H4 (cell line): ENCODE measurements around the gene CCNL1. TPM values are rescaled to one million over a fixed set of nuclear protein-coding genes. Genes with fewer than 3 reads are reported as not detected.
A peak's percentile ranks its signal among the peaks of the same experiment; 100 is the strongest.
"Not testable (repeated sequence)": the region's sequence is repeated elsewhere in the genome, so short reads cannot be mapped to it uniquely, and the experiment has no call there.

ENCODE experiments used
- DNase-seq: peaks from one replicate; pipeline ENCODE4 v3.0.0-alpha.2; 2015; ENCODE audit warnings: low spot score
- total RNA-seq: library from RNA; depleted of rRNA; stranded (reverse); fragments of >200 nt; shearing (Covaris generic); gene quantifications from 2 replicates; pipeline ENCODE4 v1.2.3, GENCODE V29; 2014; rRNA removed

CCNL1 gene
- 24.3 and 30.6 TPM in 2 replicates for total RNA-seq

GRCh38 chr3:157159762-157160657 is at the start of gene CCNL1:
TSS of gene CCNL1 (minus strand) at chr3:157160147. CDS start at chr3:157160094, 53 bp downstream.
- peak; percentile 97 for DNase-seq

- no peak for DNase-seq
Observed at GRCh38 chr3:157204880-157205279, 44.9 kb upstream of the CCNL1 start.

DNA sequence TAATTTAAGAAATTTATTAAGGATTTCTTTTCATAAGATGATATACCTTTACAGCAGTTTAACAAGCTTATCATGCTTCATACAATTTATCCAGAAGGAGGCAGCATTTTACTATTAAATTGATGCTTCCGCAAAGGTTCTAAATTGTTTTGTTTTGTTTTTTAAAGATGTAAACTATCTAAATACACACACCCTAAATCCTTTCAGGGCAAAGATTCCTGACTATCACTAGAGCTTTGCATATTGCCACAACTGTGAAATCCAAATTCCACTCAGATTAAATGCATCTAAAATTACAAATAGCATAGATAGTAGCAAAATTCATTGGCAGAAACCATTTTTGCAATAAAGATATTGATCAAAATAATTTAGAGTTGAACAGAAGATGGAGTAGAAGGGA is 44.5 kb upstream of the CCNL1 start:
- peak; percentile 39 for DNase-seq

GRCh38 chr3:157201648-157202278 is 41.8 kb upstream of the CCNL1 start:
- DNase-seq: peak; percentile 48

DNA sequence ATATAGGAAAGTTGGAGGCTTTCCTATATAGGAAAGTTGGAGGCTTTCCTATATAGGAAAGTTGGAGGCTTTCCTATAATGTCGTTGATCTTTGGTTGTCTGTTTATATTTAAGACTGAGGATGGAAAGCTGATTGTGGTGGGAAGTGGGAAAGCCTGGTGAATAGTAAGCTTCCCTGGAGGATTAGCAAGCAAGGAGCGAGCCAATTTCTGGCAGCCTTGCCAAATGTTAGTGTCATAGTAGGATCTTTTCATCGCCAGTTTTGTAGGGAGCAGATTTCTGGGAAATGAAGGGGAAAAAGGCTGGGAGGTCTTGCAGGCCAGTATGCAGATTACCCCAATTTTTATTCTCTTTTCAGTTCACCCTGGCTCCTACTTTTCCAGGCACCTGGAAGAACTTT is 39.9 kb upstream of the CCNL1 start:
- DNase-seq: no peak

DNA sequence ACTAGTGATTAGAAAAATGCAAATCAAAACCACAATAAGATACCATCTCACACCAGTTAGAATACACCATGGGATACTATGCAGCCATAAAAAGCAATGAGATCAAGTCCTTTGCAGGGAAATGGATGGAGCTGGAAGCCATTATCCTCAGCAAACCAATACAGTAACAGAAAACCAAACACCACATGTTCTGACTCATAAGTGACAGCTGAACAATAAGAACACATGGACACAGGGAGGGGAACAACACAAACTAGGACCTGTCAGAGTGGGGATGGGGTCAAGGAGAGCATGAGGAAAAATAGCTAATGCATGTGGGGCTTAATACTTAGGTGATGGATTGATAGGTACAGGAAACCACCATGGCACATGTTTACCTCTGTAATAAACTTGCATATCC is 36.0 kb upstream of the CCNL1 start:
- DNase-seq: no peak

- not testable (repeated sequence) for DNase-seq
Observed at GRCh38 chr3:157191149-157191548, 31.2 kb upstream of the CCNL1 start.

- no peak for DNase-seq
Observed at GRCh38 chr3:157190380-157190872, 30.5 kb upstream of the CCNL1 start.

- DNase-seq: no peak
Observed at GRCh38 chr3:157188391-157188790, 28.4 kb upstream of the CCNL1 start.

DNA sequence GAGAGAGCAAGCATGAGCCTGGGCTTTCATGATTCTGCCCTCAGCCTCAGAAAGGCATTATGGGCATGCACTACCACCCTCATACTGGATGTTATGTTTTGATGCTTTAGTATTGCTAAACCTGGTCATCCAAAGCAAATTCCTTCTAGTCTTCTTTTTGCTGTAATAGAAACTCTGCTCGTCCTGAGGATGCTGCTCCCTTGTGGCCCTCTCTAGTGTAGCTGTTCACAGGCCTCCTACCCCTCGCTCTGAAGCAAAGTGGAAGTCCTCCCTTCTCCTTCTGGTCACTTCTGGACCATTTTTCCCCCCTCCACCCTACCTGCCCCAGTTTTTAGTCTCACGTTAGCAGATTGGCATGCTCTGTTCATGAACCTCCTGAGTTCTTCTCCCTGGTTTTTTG is 22.9 kb upstream of the CCNL1 start:
- no peak for DNase-seq

GRCh38 chr3:157180262-157180661 is 20.3 kb upstream of the CCNL1 start:
- no peak for DNase-seq

DNA sequence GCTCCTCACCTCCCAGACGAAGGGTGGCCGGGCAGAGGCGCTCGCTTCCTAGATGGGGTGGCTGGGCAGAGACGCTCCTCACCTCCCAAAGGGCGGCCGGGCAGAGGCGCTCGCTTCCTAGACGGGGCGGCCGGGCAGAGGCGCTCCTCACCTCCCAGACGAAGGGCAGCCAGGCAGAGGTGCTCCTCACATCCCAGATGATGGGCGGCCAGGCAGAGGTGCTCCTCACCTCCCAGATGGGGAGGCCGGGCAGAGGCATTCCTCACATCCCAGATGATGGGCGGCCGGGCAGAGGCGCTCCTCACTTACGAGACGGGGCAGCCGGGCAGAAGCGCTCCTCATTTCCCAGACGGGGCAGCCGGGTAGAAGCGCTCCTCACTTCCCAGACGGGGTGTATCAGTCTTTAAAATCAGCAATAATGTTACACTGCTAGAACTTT is 19.4 kb upstream of the CCNL1 start:
- DNase-seq: no peak

- not testable (repeated sequence) for DNase-seq
Observed at GRCh38 chr3:157178503-157179364, 18.8 kb upstream of the CCNL1 start.

DNA sequence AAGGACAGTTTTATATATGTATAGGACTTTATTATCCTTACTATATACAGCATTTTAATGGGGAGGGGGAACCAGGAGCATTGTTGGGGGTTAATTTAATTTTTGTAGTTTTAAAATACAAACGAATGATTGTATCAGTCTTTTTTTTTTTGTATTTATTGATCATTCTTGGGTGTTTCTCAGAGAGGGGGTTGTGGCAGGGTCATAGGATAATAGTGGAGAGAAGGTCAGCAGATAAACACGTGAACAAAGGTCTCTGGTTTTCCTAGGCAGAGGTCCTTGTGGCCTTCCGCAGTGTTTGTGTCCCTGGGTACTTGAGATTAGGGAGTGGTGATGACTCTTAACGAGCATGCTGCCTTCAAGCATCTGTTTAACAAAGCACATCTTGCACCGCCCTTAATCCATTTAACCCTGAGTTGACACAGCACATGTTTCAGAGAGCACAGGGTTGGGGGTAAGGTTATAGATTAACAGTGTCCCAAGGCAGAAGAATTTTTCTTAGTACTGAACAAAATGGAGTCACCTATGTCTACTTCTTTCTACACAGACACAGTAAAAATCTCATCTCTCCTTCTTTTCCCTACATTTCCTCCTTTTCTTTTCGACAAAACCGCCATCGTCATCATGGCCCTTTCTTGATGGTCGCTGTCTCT is 18.0 kb upstream of the CCNL1 start:
- DNase-seq: not testable (repeated sequence)

GRCh38 chr3:157176934-157177333 is 17.0 kb upstream of the CCNL1 start:
- DNase-seq: no peak

DNA sequence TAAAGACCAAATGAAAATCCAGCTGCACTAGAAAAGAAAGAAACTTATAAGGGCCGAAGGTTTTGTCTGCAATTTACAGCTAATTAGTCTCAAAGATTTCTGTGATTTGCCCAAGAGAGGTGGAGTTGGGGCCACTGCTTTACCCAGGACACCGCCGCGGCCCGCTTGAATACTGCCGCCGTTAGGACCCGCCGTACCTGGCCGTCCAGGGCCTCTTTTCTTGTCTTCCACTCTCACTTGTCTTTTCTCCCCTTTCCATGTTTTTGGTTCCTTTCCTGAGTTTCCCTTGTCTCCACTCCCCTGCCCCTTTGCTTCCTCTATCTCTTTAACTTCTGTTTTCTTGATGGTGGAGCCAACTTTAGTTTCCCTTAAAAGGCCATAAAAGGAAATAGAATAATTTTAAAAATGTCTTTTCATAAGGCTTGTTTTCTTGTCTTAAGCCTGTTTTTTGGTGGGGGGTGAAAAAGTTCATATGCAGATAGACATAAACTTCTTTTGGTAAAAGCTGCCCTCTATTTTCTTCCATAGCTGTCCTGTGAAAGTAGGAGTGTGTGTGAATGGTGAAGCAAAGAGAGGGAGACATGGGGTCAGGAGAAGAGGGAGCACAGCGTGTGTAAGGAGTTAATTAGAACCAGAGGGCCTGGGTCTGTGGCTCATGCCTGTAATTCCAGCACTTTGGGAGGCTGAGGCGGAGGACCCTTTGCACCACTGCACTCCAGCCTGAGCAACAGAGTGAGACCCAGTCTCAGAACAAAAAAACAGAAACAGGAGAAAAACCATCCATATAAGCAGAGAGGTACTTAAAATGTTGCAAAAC is 16.0 kb upstream of the CCNL1 start:
- no peak for DNase-seq

- peak; percentile 99 for DNase-seq
Observed at GRCh38 chr3:157174649-157175498, 14.9 kb upstream of the CCNL1 start.

DNA sequence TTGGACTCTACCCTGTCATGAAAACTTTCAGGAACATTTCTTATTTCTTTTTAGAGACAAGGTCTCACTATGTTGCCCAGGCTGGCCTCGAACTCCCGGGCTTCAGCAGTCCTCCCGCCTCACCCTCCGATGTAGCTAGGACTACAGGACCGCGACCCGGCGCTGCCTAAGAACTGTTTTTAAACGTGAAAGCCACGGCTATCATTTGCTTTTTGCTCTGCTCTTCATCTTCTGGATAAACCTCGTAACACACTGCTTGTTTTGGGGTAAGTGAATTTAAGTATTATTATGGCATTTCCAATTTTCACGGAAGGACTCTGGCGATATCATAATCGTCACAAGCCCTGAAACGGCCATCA is 14.3 kb upstream of the CCNL1 start:
- no peak for DNase-seq

DNA sequence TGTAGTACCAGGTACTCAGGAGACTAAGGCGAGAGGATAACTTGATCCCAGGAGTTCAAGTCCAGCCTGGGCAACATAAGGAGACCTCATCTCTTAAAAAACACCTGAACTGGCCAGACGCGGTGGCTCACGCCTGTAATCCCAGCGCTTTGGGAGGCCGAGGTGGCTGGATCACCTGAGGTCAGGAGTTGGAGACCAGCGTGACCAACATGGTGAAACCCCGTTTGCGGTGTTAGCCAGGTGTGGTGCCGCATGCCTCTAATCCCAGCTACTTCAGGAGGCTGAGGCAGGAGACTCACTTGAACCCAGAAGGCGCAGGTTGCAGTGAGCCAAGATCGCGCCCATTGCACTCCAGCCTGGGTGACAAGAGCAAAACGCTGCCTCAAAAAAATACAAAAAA is 13.4 kb upstream of the CCNL1 start:
- not testable (repeated sequence) for DNase-seq

GRCh38 chr3:157172746-157173145 is 12.8 kb upstream of the CCNL1 start:
- no peak for DNase-seq
